ENCODE results near the gene PTS. TPM values are rescaled to one million over a fixed set of nuclear protein-coding genes. Genes with fewer than 3 reads are reported as not detected.

Gene PTS
- total and polyA plus RNA-seq, 8 donors = 11.3 to 87.8 (median 55.3) TPM

- 80 to 94% (median 83%) methylated on average over 5 of the region's 5 CpGs for WGBS, 5 donors
- Histone ChIP-seq H3K4me3 (no peak overlapping the region), H3K9me3 (no peaks in the 10 kb centered on the region), H3K27me3 (no peaks in the 10 kb centered on the region), H3K36me3 (no peaks in the 10 kb centered on the region), H3K4me1 (peaks cover 0 to 7% (median 0%) of the 10 kb centered on the region in 4 donors), H3K27ac (no peak overlapping the region)
- TF ChIP-seq, protein P1, sequence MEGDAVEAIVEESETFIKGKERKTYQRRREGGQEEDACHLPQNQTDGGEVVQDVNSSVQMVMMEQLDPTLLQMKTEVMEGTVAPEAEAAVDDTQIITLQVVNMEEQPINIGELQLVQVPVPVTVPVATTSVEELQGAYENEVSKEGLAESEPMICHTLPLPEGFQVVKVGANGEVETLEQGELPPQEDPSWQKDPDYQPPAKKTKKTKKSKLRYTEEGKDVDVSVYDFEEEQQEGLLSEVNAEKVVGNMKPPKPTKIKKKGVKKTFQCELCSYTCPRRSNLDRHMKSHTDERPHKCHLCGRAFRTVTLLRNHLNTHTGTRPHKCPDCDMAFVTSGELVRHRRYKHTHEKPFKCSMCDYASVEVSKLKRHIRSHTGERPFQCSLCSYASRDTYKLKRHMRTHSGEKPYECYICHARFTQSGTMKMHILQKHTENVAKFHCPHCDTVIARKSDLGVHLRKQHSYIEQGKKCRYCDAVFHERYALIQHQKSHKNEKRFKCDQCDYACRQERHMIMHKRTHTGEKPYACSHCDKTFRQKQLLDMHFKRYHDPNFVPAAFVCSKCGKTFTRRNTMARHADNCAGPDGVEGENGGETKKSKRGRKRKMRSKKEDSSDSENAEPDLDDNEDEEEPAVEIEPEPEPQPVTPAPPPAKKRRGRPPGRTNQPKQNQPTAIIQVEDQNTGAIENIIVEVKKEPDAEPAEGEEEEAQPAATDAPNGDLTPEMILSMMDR (IDR thresholded peaks at IDR 0.05) = no peak
- TF ChIP-seq POLR2AphosphoS5 (IDR thresholded peaks at IDR 0.05) = no peak
- TF ChIP-seq EP300 (IDR thresholded peaks at IDR 0.05) = no peak
- TF ChIP-seq POLR2A (IDR thresholded peaks at IDR 0.05) = no peak
- DNase-seq = no peak
- intact Hi-C loops (cut with DNase I; ENCODE audit: low total_unique reads) = no loop called here
These were observed 42.2 kb downstream of the PTS start for GRCh38 chr11:112268406-112268805.

- TF ChIP-seq EP300 (IDR thresholded peaks at IDR 0.05) (no peak), POLR2A (IDR thresholded peaks at IDR 0.05) (no peak), POLR2AphosphoS5 (IDR thresholded peaks at IDR 0.05) (no peak)
- TF ChIP-seq, protein P1 (IDR thresholded peaks at IDR 0.05) = no peak
- intact Hi-C loops (cut with DNase I; ENCODE audit: low total_unique reads) = no loop called here
- H3K4me3 ChIP-seq = no peak overlapping the region
- H3K27ac ChIP-seq = no peak overlapping the region
- no peaks in the 10 kb centered on the region for H3K27me3 ChIP-seq
- H3K9me3 ChIP-seq = no peaks in the 10 kb centered on the region
- H3K36me3 ChIP-seq = no peaks in the 10 kb centered on the region
- peaks cover 0 to 7% (median 0%) of the 10 kb centered on the region in 4 donors for H3K4me1 ChIP-seq
- DNase-seq = no peak
- WGBS, 5 donors = 43 to 64% (median 52%) methylated on average over 6 of the region's 6 CpGs
These were observed 42.9 kb downstream of the PTS start for GRCh38 chr11:112269139-112269538.

DNA sequence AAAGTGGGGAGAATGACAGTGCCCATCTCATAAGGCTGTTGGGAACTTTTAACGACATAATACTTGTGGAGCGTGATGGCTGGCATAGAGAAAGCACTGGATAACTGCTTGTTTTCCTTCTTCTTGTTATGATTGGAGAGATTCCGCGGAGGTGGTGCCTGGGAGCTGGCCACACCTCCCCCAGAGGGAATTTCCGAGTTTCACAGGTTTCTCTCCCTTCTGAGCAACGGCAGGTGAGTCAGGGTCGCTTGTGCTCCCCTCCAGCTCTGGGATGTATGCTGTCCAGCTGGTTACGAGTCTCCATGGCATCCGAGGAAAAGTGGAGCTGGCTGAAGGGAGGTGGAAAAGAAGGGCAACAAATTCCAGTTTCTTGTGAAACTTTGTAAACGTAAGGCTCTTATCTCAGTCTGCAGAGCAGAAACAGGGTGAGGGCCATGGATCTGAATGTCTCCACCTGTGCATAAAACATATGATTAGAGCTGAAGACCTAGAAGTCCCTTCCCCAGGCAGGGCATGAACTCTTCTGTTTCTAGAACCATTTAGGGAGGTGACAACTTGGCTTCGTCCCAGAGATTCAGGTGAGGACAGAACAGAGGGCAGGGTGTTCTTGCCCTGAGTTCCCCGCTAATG, 44.4 kb downstream of the PTS start:
- no peak for DNase-seq
- WGBS, 5 donors = 61 to 73% (median 66%) methylated on average over 12 of the region's 12 CpGs
- H3K27ac ChIP-seq = no peak overlapping the region
- H3K9me3 ChIP-seq = no peaks in the 10 kb centered on the region
- H3K36me3 ChIP-seq = no peaks in the 10 kb centered on the region
- H3K4me1 ChIP-seq = peaks cover 0 to 7% (median 0%) of the 10 kb centered on the region in 4 donors
- TF ChIP-seq, protein P1 (IDR thresholded peaks at IDR 0.05) = no peak
- TF ChIP-seq EP300 (IDR thresholded peaks at IDR 0.05) (no peak), POLR2A (IDR thresholded peaks at IDR 0.05) (no peak)
- H3K4me3 ChIP-seq = no peak overlapping the region
- no peaks in the 10 kb centered on the region for H3K27me3 ChIP-seq
- intact Hi-C loops (cut with DNase I; ENCODE audit: low total_unique reads) = no loop called here

- no peak for DNase-seq
- no peaks in the 10 kb centered on the region for H3K36me3 ChIP-seq
- peaks cover 0 to 3% (median 0%) of the 10 kb centered on the region in 4 donors for H3K4me1 ChIP-seq
- H3K4me3 ChIP-seq = no peak overlapping the region
- no peaks in the 10 kb centered on the region for H3K9me3 ChIP-seq
- no peaks in the 10 kb centered on the region for H3K27me3 ChIP-seq
- WGBS, 5 donors = 90 to 95% (median 93%) methylated on average over 4 of the region's 4 CpGs
- no peak for TF ChIP-seq EP300 (IDR thresholded peaks at IDR 0.05)
- TF ChIP-seq POLR2AphosphoS5 (IDR thresholded peaks at IDR 0.05) = no peak
- TF ChIP-seq, protein P1 (IDR thresholded peaks at IDR 0.05) = no peak
- TF ChIP-seq POLR2A (IDR thresholded peaks at IDR 0.05) = no peak
- intact Hi-C loops (cut with DNase I; ENCODE audit: low total_unique reads) = no loop called here
- no peak overlapping the region for H3K27ac ChIP-seq
These were observed 45.0 kb downstream of the PTS start for GRCh38 chr11:112271242-112271641.

All from stomach (tissue), 9 donors.